ENCODE data around the gene SH3D19. TPM values are rescaled to one million over a fixed set of nuclear protein-coding genes. Genes with fewer than 3 reads are reported as not detected.

Gene SH3D19
- total RNA-seq, 1 donor from 2014 or later = 110 TPM

- no peak for DNase-seq (ENCODE audit: low spot score in 2 of 2)
- Histone ChIP-seq H3K9me3 (no peaks in the 10 kb centered on the region), H3K27me3 (no peaks in the 10 kb centered on the region), H3K4me3 (no peak overlapping the region), H3K27ac (no peak overlapping the region), H3K4me1 (no peaks in the 10 kb centered on the region), H3K36me3 (peaks cover 5 to 25% of the 10 kb centered on the region in 2 donors)
- intact Hi-C loops (cut with DNase I) = no loop called here
- TF ChIP-seq CTCF (IDR thresholded peaks at IDR 0.05) = no peak
Observed at GRCh38 chr4:151165205-151166000, 160.0 kb downstream of the SH3D19 start.

- H3K4me3 ChIP-seq = no peak overlapping the region
- H3K36me3 ChIP-seq = peaks cover 5 to 34% of the 10 kb centered on the region in 2 donors
- no peak overlapping the region for H3K27ac ChIP-seq
- intact Hi-C loops (cut with DNase I) = no loop called here
- H3K27me3 ChIP-seq = no peaks in the 10 kb centered on the region
- H3K9me3 ChIP-seq = no peaks in the 10 kb centered on the region
- no peak for TF ChIP-seq CTCF (IDR thresholded peaks at IDR 0.05)
- DNase-seq (ENCODE audit: low spot score in 2 of 2) = no peak
- H3K4me1 ChIP-seq = no peaks in the 10 kb centered on the region
Observed at GRCh38 chr4:151163855-151164254, 161.6 kb downstream of the SH3D19 start.

GRCh38 chr4:151158979-151159378 lies 166.4 kb downstream of the SH3D19 start:
- Histone ChIP-seq H3K9me3 (no peaks in the 10 kb centered on the region), H3K4me1 (no peaks in the 10 kb centered on the region), H3K36me3 (peaks cover 11 to 40% of the 10 kb centered on the region in 2 donors), H3K27me3 (no peaks in the 10 kb centered on the region), H3K4me3 (no peak overlapping the region), H3K27ac (no peak overlapping the region)
- TF ChIP-seq CTCF (IDR thresholded peaks at IDR 0.05) = no peak
- intact Hi-C loops (cut with DNase I) = no loop called here
- no peak for DNase-seq (ENCODE audit: low spot score in 2 of 2)

- Histone ChIP-seq H3K27ac (no peak overlapping the region), H3K9me3 (no peaks in the 10 kb centered on the region), H3K4me3 (no peak overlapping the region), H3K4me1 (no peaks in the 10 kb centered on the region), H3K27me3 (no peaks in the 10 kb centered on the region), H3K36me3 (peaks cover 11 to 29% of the 10 kb centered on the region in 2 donors)
- intact Hi-C loops (cut with DNase I) = no loop called here
- no peak for DNase-seq (ENCODE audit: low spot score in 2 of 2)
- no peak for TF ChIP-seq CTCF (IDR thresholded peaks at IDR 0.05)
Observed at GRCh38 chr4:151157543-151157942, 167.9 kb downstream of the SH3D19 start.

- no peak for TF ChIP-seq CTCF (IDR thresholded peaks at IDR 0.05)
- no peak overlapping the region for H3K27ac ChIP-seq
- DNase-seq (ENCODE audit: low spot score in 2 of 2) = no peak
- H3K9me3 ChIP-seq = no peaks in the 10 kb centered on the region
- H3K36me3 ChIP-seq = peaks cover 16 to 21% of the 10 kb centered on the region in 2 donors
- intact Hi-C loops (cut with DNase I) = no loop called here
- H3K4me1 ChIP-seq = no peaks in the 10 kb centered on the region
- H3K4me3 ChIP-seq = no peak overlapping the region
- no peaks in the 10 kb centered on the region for H3K27me3 ChIP-seq
Observed at GRCh38 chr4:151153585-151153984, 171.8 kb downstream of the SH3D19 start.
